Tibial nerve (tissue), 4 donors: ENCODE data around the gene DDX10. TPM values are rescaled to one million over a fixed set of nuclear protein-coding genes. Genes with fewer than 3 reads are reported as not detected.

Experiments used
- total RNA-seq, 4 donors: library from RNA; depleted of rRNA; stranded (reverse); fragments of >200 nt; gene quantifications; one replicate each; pipeline ENCODE4 v1.1.0, GENCODE V29; 2016

DDX10 gene
- total RNA-seq, 4 donors from 2014 or later, result 23.1 to 94.7 (median 31.6) TPM

Other genes starting within 250 kb of the DDX10 start
- gene C11orf65, start 197.5 kb upstream of the DDX10 start, total RNA-seq, result 1 to 10 TPM in 1 of 4 donors, under 1 TPM in 2, not detected in 1; 0.59 to 3.7 (median 0.84) TPM
- 10 to 100 TPM; 19.8 to 47.1 (median 36.8) TPM for gene POGLUT3, start 166.7 kb upstream of the DDX10 start, total RNA-seq
- 1 to 10 TPM; 2.4 to 5.4 (median 4.1) TPM for gene EXPH5, start 71.3 kb upstream of the DDX10 start, total RNA-seq